VCaP (cell line): ENCODE data around the gene EYA2.
A peak's percentile ranks its signal among the peaks of the same experiment; 100 is the strongest.

Experiments used
- H3K27ac ChIP-seq: fragments of 450-650 bp; 2 replicates; pipeline ENCODE4 v1.5.1; 2017
- TF ChIP-seq, protein P1 (sequence below): fragments of 450-650 bp; conservative IDR thresholded peaks from 2 replicates; pipeline ENCODE4 v1.5.1; 2017; ENCODE audit warnings: mild to moderate bottlenecking, moderate library complexity

Gene EYA2

DNA sequence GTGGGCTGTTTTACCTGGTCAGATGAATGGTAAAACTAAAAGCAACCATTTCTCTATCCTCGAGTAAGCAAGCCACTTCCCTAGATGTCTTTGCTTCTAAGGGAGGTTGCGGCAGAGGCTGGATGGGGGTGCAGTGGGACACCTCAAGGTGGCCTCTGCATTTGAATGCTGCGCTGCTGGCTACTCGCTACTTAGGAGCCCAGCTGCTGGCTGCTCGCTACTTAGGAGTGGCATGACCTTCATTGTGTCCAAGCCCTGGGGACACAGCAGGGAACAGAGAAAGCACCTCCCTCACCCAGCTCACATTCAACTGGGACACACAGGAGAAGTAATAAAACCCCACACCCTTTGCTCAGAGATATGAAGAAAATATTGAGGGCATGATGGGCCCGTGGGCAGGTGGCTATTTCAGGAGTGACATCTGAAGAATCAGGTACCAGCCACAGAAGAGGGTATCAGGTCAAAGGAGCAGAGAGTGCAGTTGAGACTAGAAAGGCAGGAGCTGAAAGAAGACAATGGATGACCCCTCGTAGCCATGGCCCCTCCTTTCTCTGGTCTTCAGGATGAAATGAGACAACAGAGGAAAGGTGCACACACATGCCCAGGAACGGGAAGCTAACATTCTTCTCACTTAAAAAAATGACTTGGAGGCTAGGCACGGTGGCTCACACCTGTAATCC is 312.5 kb downstream of the EYA2 start:
- TF ChIP-seq, protein P1, sequence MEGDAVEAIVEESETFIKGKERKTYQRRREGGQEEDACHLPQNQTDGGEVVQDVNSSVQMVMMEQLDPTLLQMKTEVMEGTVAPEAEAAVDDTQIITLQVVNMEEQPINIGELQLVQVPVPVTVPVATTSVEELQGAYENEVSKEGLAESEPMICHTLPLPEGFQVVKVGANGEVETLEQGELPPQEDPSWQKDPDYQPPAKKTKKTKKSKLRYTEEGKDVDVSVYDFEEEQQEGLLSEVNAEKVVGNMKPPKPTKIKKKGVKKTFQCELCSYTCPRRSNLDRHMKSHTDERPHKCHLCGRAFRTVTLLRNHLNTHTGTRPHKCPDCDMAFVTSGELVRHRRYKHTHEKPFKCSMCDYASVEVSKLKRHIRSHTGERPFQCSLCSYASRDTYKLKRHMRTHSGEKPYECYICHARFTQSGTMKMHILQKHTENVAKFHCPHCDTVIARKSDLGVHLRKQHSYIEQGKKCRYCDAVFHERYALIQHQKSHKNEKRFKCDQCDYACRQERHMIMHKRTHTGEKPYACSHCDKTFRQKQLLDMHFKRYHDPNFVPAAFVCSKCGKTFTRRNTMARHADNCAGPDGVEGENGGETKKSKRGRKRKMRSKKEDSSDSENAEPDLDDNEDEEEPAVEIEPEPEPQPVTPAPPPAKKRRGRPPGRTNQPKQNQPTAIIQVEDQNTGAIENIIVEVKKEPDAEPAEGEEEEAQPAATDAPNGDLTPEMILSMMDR = no peak
- H3K27ac ChIP-seq = peak overlapping the region; percentile 29

DNA sequence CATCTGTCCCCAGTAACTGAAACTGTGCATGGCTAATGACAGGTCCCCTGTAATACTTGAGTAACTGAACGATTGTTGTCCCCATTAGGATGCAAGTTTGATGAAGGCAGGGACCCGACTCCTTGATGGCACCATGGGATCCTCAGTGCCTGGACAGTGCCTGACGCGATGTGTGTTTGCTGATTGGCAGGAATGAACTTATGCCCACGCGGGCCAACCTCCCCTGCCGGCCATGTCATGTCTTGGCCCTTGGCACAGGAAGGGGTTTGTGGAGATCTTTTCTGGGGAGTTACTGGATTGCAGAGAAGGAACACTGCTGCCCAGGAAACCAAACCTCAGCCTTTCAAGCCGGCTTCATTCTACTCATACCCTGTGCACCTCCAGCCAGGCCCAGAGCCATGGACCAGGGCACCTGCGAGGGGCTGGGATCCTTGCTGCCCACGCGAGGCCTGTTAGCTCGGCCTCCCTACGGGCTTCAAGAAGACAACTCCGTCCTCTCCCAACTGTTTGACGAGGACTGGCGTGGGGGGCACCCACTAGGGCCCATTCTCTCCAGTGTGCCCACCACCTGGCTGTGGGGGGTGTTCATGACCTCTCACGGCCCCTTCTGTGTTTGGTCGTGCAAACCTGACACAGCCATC is 314.0 kb downstream of the EYA2 start:
- TF ChIP-seq, protein P1 = no peak
- no peak overlapping the region for H3K27ac ChIP-seq

DNA sequence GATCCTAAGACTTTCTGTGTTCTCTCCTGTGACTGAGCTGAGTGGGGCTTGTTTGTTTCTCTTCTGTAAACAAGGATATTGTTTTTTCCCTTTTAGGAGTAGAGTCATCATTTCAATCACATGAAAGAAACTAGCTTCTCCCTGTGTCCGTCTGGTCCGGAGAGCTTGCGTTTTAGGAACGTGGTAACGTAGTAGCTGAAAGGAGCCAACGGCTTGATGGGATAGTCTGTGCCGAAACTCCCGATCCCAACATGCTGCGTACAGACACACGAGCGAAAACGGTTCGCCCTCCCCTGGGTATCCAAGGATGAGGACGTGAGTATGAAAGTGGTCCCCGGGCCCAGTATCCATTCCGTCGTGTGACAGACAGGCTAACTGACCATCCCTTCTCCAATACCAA is 315.3 kb downstream of the EYA2 start:
- H3K27ac ChIP-seq = no peak overlapping the region
- TF ChIP-seq, protein P1 = no peak

DNA sequence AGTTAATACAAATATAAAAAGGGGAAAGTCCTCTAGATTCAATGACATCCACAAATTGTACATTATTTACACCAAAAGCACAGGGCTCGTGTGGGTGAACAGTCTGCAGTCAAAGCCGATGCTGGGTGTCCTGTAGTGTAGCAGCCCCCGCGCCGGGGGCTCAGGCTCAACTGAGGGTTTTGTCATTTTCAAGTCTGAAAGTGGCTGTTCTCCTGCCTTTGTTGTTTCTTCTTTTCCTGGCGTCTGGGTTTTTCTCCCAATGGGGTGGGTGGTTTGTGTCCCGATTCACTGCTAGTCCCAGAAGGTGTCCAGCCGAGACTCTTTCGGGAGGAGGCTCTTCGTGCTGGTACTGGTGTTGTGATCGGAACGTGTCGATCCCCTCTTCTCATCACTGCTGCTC is 315.8 kb downstream of the EYA2 start:
- TF ChIP-seq, protein P1 = no peak
- H3K27ac ChIP-seq = no peak overlapping the region

DNA sequence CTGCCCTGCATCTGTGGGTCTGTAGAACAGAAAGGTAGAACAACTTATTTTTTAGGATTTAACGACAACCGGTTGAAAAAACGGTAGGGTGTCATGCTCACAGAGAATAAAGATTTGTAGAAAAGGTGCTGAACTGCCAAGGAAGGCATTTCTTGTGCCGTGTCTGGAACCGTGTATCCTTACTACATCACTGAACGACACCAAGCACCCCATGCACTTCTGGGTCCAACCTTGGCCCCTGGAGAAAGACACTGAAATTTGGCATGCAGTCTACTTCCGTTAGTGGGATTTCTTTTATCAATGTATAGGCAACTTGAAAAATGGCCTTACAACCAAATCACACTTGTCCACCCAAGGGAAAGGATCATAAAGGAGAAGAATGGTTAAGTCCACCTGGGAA is 316.4 kb downstream of the EYA2 start:
- TF ChIP-seq, protein P1 = no peak
- H3K27ac ChIP-seq = no peak overlapping the region

DNA sequence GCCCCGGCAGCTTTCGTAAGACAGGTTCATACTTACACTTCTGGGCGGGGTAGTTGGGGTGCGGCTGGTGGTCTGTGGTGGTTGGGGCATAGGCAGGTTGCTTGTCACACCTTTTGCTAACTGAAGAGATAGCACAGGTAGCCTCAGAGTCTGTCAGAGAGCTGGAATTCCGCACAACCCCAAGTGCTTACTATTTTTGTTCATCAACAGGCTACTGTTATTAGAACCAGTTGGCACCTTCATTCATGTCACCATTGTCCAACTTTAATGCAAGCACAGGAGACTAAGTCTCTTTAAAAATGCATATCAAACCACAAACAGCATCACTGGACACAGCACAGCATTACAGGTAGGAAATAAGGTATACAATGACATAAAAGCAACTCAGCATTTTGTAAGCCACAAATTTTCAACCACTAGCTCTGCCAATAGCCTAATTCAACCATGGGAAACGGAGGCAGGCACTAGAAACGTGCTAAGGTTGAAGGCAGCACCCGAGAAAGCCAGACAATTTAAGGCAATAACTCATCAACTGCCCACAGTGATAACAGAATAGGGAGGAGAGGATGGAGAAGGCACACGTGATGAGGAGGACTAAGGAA is 318.1 kb downstream of the EYA2 start:
- H3K27ac ChIP-seq = no peak overlapping the region
- TF ChIP-seq, protein P1 = no peak

DNA sequence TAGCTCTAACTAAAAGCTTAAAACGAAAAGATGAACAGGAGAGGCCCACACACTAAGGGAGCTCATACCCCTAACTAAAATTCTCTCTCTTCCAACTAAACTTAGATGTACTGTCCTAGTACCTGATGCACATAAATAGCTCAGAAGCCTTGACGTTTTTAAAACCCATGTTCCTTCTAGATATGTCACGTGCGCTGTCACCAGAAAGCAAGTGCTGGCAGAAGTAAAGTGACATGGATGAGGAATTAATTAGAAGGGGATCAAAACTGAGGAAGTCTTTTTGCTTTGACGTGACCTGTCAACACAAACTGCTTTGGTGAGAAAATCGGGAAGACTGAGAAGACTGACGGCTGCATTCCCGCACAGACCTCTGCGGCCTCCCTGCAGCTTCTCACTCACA is 319.3 kb downstream of the EYA2 start:
- TF ChIP-seq, protein P1 = no peak
- H3K27ac ChIP-seq = no peak overlapping the region
